Caco-2 (cell line): ENCODE data around the gene GRIN3B. TPM values are rescaled to one million over a fixed set of nuclear protein-coding genes. Genes with fewer than 3 reads are reported as not detected.

Experiments used
- BruUV-seq: library from RNA; stranded (reverse); fragments of 400-500 nt; replicated peaks from 2 replicates; lab custom pipeline; 2021; lab: Mats Ljungman, UMichigan
- CTCF ChIA-PET: fragments of 300-600 bp; sonication (Branson Sonifier 250); formaldehyde crosslinking; loops from one replicate; lab custom pipeline; 2022; ENCODE audit warnings: antibody characterized with exemption; lab: Charles Lee
- POLR2A ChIA-PET: fragments of 300-600 bp; sonication (Branson Sonifier 250); formaldehyde crosslinking; loops from one replicate; lab custom pipeline; 2022; ENCODE audit warnings: antibody characterized with exemption; lab: Charles Lee
- DNase-seq, 2 experiments: peaks; one replicate each; pipeline versions ENCODE4 v3.0.0 to v3.0.0-alpha.2; 2020 to 2022
- H3K27me3 ChIP-seq: replicated peaks from 2 replicates; pipeline ENCODE4 v1.6.0; 2011; ENCODE audit warnings: low read length; ENCODE audit not compliant: control insufficient read depth, insufficient read depth
- H3K36me3 ChIP-seq: 2 replicates; pipeline ENCODE4 v1.5.1; 2011; ENCODE audit warnings: low read length; ENCODE audit not compliant: control insufficient read depth, insufficient read depth
- H3K4me1 ChIP-seq: fragments of 250-450 bp; sonication (Bioruptor Pico); 2 replicates; pipeline ENCODE4 v1.5.1; 2020; ENCODE audit warnings: mild to moderate bottlenecking
- H3K4me3 ChIP-seq: 2 replicates; pipeline ENCODE4 v1.5.1; 2011; ENCODE audit warnings: low read depth, mild to moderate bottlenecking, control low read depth, low read length
- H3K9me3 ChIP-seq: fragments of 250-450 bp; sonication (Bioruptor Pico); 2 replicates; pipeline ENCODE4 v1.5.1; 2020; ENCODE audit warnings: mild to moderate bottlenecking, moderate library complexity
- H3K27ac Mint-ChIP-seq: one replicate; pipeline ENCODE4 v1.8.0; 2022; ENCODE audit warnings: mixed read lengths; ENCODE audit not compliant: unreplicated experiment
- H3K27me3 Mint-ChIP-seq: one replicate; pipeline ENCODE4 v1.8.0; 2022; ENCODE audit warnings: mixed read lengths; ENCODE audit not compliant: insufficient read depth, unreplicated experiment
- H3K36me3 Mint-ChIP-seq: one replicate; pipeline ENCODE4 v1.8.0; 2022; ENCODE audit warnings: mild to moderate bottlenecking, mixed read lengths; ENCODE audit not compliant: insufficient read depth, unreplicated experiment
- H3K4me1 Mint-ChIP-seq: one replicate; pipeline ENCODE4 v1.8.0; 2022; ENCODE audit warnings: low read depth, mixed read lengths; ENCODE audit not compliant: unreplicated experiment
- H3K4me3 Mint-ChIP-seq: one replicate; pipeline ENCODE4 v1.8.0; 2022; ENCODE audit warnings: mild to moderate bottlenecking, moderate library complexity, mixed read lengths; ENCODE audit not compliant: unreplicated experiment
- H3K9me3 Mint-ChIP-seq: one replicate; pipeline ENCODE4 v1.8.0; 2022; ENCODE audit warnings: mixed read lengths; ENCODE audit not compliant: unreplicated experiment
- intact Hi-C: fragments of 100-400 bp; cut with micrococcal nuclease; formaldehyde crosslinking; loops from one replicate; pipeline ENCODE4 v1.10.0; 2022; ENCODE audit not compliant: unreplicated experiment
- total RNA-seq: library from RNA; stranded (reverse); gene quantifications from 2 replicates; pipeline ENCODE4 v1.2.3, GENCODE V29; 2022
- TF ChIP-seq, protein P1 (sequence below), 2 experiments: fragments of 200-600 bp in 1 of 2; IDR thresholded peaks; 1 replicate in 1 of 2; 2 replicates in 1 of 2; pipeline versions ENCODE4 v1.5.1 to v1.8.0; 2011 to 2022; ENCODE audit warnings: antibody characterized with exemption in 1 of 2, control low read depth in 1 of 2, inconsistent platforms in 1 of 2, low read depth in 1 of 2, low read length in 1 of 2, mild to moderate bottlenecking in 1 of 2, moderate library complexity in 1 of 2; ENCODE audit not compliant: insufficient read depth in 1 of 2, severe bottlenecking in 1 of 2, unreplicated experiment in 1 of 2

GRIN3B gene
- total RNA-seq, 1 experiment from 2014 or later, result 0.41 TPM

GRCh38 chr19:1054102-1055027 is 54.1 kb downstream of the GRIN3B start:
- intact Hi-C loops, result no loop called here

DNA sequence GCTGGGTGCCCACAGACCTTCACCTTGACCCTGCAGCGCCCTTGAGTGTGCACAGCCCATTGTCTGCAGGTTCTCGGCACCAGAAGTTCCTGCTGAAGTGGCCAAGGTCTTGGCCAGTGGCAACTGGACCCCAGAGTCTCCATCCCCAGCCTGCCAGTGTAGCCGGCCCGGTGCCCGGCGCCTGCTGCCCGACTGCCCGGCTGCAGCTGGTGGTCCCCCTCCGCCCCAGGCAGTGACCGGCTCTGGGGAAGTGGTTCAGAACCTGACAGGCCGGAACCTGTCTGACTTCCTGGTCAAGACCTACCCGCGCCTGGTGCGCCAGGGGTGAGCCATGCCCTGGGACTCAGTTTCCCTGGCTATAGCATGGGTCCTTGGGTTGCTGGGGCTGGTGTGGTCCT is 54.8 kb downstream of the GRIN3B start:
- Mint-ChIP-seq H3K27ac (no peak overlapping the region), H3K4me1 (no peaks in the 10 kb centered on the region), H3K27me3 (no peaks in the 10 kb centered on the region), H3K4me3 (no peak overlapping the region), H3K36me3 (peaks cover 12% of the 10 kb centered on the region), H3K9me3 (no peaks in the 10 kb centered on the region)
- no peaks in the 10 kb centered on the region for H3K36me3 ChIP-seq
- no peaks in the 10 kb centered on the region for H3K4me1 ChIP-seq
- CTCF ChIA-PET, result no interaction called here
- no peak overlapping the region for H3K4me3 ChIP-seq
- TF ChIP-seq, protein P1, sequence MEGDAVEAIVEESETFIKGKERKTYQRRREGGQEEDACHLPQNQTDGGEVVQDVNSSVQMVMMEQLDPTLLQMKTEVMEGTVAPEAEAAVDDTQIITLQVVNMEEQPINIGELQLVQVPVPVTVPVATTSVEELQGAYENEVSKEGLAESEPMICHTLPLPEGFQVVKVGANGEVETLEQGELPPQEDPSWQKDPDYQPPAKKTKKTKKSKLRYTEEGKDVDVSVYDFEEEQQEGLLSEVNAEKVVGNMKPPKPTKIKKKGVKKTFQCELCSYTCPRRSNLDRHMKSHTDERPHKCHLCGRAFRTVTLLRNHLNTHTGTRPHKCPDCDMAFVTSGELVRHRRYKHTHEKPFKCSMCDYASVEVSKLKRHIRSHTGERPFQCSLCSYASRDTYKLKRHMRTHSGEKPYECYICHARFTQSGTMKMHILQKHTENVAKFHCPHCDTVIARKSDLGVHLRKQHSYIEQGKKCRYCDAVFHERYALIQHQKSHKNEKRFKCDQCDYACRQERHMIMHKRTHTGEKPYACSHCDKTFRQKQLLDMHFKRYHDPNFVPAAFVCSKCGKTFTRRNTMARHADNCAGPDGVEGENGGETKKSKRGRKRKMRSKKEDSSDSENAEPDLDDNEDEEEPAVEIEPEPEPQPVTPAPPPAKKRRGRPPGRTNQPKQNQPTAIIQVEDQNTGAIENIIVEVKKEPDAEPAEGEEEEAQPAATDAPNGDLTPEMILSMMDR (IDR thresholded peaks at IDR 0.05; ENCODE audit: insufficient read depth in 1 of 2, low read depth in 1 of 2, low read length in 1 of 2, severe bottlenecking in 1 of 2, unreplicated experiment in 1 of 2), result no peak
- DNase-seq, result no peak
- BruUV-seq, result no TSS peak
- no peaks in the 10 kb centered on the region for H3K9me3 ChIP-seq
- POLR2A ChIA-PET, result no interaction called here
- H3K27me3 ChIP-seq, result no peaks in the 10 kb centered on the region
- intact Hi-C loops, result no loop called here

More at GRCh38 chr19:1054102-1055027, 54.1 kb downstream of the GRIN3B start:
- H3K9me3 ChIP-seq, result no peaks in the 10 kb centered on the region
- Mint-ChIP-seq H3K36me3 (peaks cover 8% of the 10 kb centered on the region), H3K4me3 (no peak overlapping the region), H3K9me3 (no peaks in the 10 kb centered on the region), H3K27me3 (no peaks in the 10 kb centered on the region), H3K4me1 (no peaks in the 10 kb centered on the region), H3K27ac (no peak overlapping the region)
- no peaks in the 10 kb centered on the region for H3K36me3 ChIP-seq
- H3K4me3 ChIP-seq, result no peak overlapping the region
- TF ChIP-seq, protein P1 (IDR thresholded peaks at IDR 0.05; ENCODE audit: insufficient read depth in 1 of 2, low read depth in 1 of 2, low read length in 1 of 2, severe bottlenecking in 1 of 2, unreplicated experiment in 1 of 2), result no peak
- ChIA-PET CTCF (no interaction called here), POLR2A (no interaction called here)
- no peaks in the 10 kb centered on the region for H3K4me1 ChIP-seq
- BruUV-seq, result no TSS peak
- no peaks in the 10 kb centered on the region for H3K27me3 ChIP-seq
- no peak for DNase-seq

DNA sequence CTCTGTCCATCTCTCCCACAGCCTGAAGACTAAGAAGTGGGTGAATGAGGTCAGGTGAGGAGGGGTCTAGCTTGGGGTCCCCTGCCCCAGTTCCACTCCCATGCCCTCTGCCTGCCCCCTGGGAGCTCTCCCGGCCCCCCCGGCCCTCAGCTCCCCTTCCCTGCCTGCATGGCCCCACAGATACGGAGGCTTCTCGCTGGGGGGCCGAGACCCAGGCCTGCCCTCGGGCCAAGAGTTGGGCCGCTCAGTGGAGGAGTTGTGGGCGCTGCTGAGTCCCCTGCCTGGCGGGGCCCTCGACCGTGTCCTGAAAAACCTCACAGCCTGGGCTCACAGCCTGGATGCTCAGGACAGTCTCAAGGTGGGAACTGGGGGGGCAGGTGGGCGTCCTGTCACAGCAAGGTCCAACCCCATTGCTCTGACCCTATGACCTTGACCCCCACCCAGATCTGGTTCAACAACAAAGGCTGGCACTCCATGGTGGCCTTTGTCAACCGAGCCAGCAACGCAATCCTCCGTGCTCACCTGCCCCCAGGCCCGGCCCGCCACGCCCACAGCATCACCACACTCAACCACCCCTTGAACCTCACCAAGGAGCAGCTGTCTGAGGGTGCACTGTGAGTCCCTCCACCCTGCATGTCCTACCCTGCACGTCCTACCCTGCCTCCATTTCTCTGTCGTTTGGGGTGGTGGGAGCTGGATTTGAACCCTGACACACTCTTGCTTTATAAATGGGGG is 55.8 kb downstream of the GRIN3B start:
- TF ChIP-seq, protein P1 (IDR thresholded peaks at IDR 0.05; ENCODE audit: insufficient read depth in 1 of 2, low read depth in 1 of 2, low read length in 1 of 2, severe bottlenecking in 1 of 2, unreplicated experiment in 1 of 2), result no peak
- Histone ChIP-seq H3K36me3 (no peaks in the 10 kb centered on the region), H3K4me1 (no peaks in the 10 kb centered on the region), H3K27me3 (no peaks in the 10 kb centered on the region), H3K4me3 (no peak overlapping the region), H3K9me3 (no peaks in the 10 kb centered on the region)
- BruUV-seq, result no TSS peak
- Mint-ChIP-seq H3K9me3 (no peaks in the 10 kb centered on the region), H3K27me3 (no peaks in the 10 kb centered on the region), H3K36me3 (peaks cover 12% of the 10 kb centered on the region), H3K4me3 (no peak overlapping the region), H3K4me1 (no peaks in the 10 kb centered on the region), H3K27ac (no peak overlapping the region)
- POLR2A ChIA-PET, result no interaction called here
- intact Hi-C loops, result no loop called here
- no peak for DNase-seq
- CTCF ChIA-PET, result no interaction called here
